Kidney epithelial cell (primary cell): ENCODE data around the gene PRRC2B. TPM values are rescaled to one million over a fixed set of nuclear protein-coding genes. Genes with fewer than 3 reads are reported as not detected.

ENCODE experiments used
- DNase-seq: peaks from one replicate; pipeline ENCODE4 v3.0.0-alpha.2; 2010; ENCODE audit warnings: low read depth
- H3K27me3 ChIP-seq: 2 replicates; pipeline ENCODE4 v1.6.0; 2011; ENCODE audit warnings: low read length; ENCODE audit not compliant: control insufficient read depth, insufficient read depth
- H3K36me3 ChIP-seq: 2 replicates; pipeline ENCODE4 v1.5.1; 2011; ENCODE audit warnings: low read length; ENCODE audit not compliant: control insufficient read depth, insufficient read depth
- H3K4me3 ChIP-seq: 2 replicates; pipeline ENCODE4 v1.5.1; 2011; ENCODE audit warnings: low read depth, mild to moderate bottlenecking, control low read depth, low read length
- total RNA-seq: library from RNA; depleted of rRNA; stranded (reverse); fragments of >200 nt; gene quantifications from 2 replicates; pipeline ENCODE4 v1.2.3, GENCODE V29; 2015
- TF ChIP-seq, protein P1 (sequence below): IDR thresholded peaks from 2 replicates; pipeline ENCODE4 v1.5.1; 2011; ENCODE audit warnings: mild to moderate bottlenecking, moderate library complexity, low read length, control low read depth, inconsistent platforms; ENCODE audit not compliant: insufficient read depth, poor library complexity, severe bottlenecking

PRRC2B gene
- total RNA-seq, 1 donor from 2014 or later, result 158 TPM

DNA sequence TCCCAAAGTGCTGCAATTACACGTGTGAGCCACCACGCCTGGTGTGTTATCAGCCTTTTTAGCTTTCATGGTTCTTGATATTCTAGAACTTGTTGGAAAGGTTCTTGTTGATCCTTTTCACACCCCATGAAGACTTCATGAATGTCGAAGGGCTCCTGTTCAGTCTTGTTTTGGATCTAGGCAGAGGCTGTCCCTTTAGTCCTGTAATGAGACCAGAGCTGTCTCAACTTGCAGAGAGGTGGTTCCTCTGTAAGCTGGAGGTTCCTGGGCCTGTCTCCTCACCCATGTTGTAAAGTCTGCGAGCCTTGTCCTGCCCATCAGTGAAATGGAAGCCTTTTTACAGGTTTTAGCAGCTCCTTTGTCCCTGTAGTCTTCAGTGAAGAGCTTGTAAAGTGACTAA is 38.2 kb downstream of the PRRC2B start:
- TF ChIP-seq, protein P1, sequence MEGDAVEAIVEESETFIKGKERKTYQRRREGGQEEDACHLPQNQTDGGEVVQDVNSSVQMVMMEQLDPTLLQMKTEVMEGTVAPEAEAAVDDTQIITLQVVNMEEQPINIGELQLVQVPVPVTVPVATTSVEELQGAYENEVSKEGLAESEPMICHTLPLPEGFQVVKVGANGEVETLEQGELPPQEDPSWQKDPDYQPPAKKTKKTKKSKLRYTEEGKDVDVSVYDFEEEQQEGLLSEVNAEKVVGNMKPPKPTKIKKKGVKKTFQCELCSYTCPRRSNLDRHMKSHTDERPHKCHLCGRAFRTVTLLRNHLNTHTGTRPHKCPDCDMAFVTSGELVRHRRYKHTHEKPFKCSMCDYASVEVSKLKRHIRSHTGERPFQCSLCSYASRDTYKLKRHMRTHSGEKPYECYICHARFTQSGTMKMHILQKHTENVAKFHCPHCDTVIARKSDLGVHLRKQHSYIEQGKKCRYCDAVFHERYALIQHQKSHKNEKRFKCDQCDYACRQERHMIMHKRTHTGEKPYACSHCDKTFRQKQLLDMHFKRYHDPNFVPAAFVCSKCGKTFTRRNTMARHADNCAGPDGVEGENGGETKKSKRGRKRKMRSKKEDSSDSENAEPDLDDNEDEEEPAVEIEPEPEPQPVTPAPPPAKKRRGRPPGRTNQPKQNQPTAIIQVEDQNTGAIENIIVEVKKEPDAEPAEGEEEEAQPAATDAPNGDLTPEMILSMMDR, result no peak
- Histone ChIP-seq H3K36me3 (peaks cover 6% of the 10 kb centered on the region), H3K4me3 (no peak overlapping the region), H3K27me3 (no peaks in the 10 kb centered on the region)
- no peak for DNase-seq

DNA sequence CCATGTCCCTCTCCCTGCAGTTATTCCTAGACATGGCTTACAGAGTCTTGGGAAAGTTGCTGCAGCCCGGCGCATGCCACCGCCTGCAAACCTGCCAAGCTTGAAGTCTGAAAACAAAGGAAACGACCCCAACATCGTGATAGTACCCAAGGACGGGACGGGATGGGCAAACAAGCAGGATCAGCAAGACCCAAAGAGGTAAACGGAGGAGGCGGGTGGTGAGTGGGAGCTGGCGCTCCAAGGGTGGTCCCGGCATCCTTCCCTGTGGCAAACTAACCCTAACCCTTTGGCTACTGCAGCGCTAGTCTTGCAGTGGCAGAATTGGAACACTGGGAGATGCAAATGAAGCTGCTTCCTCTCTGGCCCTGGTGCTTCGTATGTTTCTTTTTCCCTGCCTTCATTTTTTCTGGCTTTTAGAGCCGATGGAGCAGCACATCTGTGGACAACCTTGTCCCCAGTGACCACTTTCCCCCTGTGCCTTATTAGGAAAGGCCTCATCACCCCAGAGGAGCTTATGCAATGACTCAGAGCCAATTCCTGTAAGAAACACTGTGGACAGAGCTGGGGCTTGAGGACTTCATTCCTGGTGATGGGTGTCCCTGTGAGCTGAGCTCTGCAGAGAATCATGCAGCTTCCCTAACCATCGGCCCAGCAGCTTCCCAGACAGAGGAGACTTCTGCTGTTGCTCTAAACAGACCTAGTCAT is 38.9 kb downstream of the PRRC2B start:
- H3K4me3 ChIP-seq, result no peak overlapping the region
- H3K27me3 ChIP-seq, result no peaks in the 10 kb centered on the region
- TF ChIP-seq, protein P1, result no peak
- peaks cover 6% of the 10 kb centered on the region for H3K36me3 ChIP-seq
- peak; percentile 64 for DNase-seq

DNA sequence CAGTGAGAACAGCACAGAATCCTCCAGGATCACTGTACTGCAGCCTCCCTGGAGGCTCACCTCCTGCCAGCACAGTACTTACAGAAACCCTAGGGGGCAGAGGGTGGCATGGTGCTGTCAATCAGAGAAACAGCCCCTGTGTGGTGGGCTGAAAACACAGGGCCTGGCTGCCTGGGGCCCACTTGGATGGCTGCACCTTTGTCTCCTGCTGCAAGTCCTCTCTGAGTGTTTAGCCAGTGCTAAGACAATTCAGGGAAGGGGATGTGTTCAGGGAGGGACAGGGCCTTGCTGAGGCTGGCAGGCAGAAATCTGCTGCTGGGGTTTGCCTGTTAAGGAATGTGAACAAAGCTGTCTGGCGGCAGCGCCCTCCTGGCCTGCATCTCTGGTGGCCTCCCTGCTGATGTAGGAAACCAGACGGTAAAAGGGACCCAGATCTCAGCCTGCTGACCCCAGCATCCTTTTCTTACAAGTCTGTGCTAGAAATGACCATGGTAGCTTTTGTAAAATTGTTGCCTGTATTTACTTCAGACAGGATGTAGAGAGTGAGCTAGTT is 39.5 kb downstream of the PRRC2B start:
- no peak for DNase-seq
- TF ChIP-seq, protein P1, result no peak
- no peak overlapping the region for H3K4me3 ChIP-seq
- no peaks in the 10 kb centered on the region for H3K27me3 ChIP-seq
- H3K36me3 ChIP-seq, result peaks cover 6% of the 10 kb centered on the region

DNA sequence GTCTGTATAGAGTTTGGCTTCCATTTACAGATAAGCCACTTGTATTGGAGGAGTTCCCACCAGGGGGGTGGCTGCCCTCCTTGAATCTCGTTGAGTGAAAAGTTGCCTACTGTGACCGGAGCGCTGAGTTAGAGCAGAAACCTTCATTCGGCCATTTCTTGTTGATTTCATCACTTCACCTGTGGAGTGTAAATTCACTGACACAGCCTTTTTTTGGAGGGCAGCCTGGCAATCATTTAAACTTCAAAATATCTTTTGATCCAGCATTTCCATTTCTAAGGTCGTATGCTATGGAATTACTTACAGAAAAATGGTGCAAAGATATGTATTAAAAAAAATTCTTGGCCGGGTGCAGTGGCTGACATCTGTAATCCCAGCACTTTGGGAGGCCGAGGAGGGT is 40.8 kb downstream of the PRRC2B start:
- H3K4me3 ChIP-seq, result no peak overlapping the region
- H3K27me3 ChIP-seq, result no peaks in the 10 kb centered on the region
- TF ChIP-seq, protein P1, result no peak
- H3K36me3 ChIP-seq, result peaks cover 8% of the 10 kb centered on the region
- no peak for DNase-seq

DNA sequence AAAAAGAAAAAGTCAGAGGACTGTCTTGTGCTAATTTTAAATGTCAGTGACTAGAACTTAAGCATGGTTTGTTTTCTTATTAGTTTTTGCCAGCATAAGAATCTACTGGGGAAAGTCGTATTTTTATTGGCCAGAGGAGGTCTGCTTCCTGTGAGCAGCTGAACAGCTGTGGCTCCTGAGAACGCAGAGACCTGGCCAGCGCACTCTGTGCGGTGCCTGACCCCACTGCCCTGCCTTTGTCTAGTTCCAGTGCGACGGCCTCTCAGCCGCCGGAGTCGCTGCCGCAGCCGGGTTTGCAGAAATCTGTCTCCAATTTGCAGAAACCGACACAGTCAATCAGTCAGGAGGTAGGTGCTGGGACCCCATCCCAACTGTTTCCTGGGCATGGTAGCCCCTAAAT is 42.5 kb downstream of the PRRC2B start:
- DNase-seq, result no peak
- TF ChIP-seq, protein P1, result no peak
- Histone ChIP-seq H3K27me3 (no peaks in the 10 kb centered on the region), H3K36me3 (peaks cover 8% of the 10 kb centered on the region), H3K4me3 (no peak overlapping the region)

DNA sequence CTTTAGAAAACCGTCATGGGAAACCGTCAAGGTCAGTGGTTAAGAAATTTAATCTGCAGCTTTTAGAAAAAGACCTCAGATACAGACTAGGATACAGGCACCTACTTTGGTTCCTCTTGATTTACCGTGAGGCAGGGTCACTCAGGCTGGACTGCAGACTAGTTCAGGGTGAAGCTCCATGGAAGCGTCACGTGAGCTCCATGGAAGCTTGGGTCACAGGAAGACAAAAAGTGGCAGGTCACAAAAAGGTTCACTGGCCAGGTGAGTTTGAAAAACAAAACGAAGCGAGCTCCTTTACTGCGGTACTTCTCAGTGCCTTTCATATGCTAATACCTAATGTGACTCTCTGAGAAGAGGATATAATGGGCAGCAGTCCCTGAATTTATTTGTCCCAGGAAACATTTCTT is 43.0 kb downstream of the PRRC2B start:
- Histone ChIP-seq H3K36me3 (peaks cover 8% of the 10 kb centered on the region), H3K4me3 (no peak overlapping the region), H3K27me3 (no peaks in the 10 kb centered on the region)
- no peak for DNase-seq
- TF ChIP-seq, protein P1, result no peak
